Colonic mucosa (tissue), 4 donors: ENCODE measurements around the gene TUBB2A. TPM values are rescaled to one million over a fixed set of nuclear protein-coding genes. Genes with fewer than 3 reads are reported as not detected.

ENCODE experiments used
- DNase-seq: peaks from one replicate; pipeline ENCODE4 v3.0.0-alpha.2; 2020
- H3K27ac ChIP-seq: fragments of 200-600 bp; one replicate; pipeline ENCODE4 v1.8.0; 2021
- H3K27me3 ChIP-seq: fragments of 200-600 bp; one replicate; pipeline ENCODE4 v1.8.0; 2021
- H3K36me3 ChIP-seq: fragments of 200-600 bp; one replicate; pipeline ENCODE4 v1.8.0; 2021
- H3K4me1 ChIP-seq: fragments of 200-600 bp; one replicate; pipeline ENCODE4 v1.8.0; 2021; ENCODE audit warnings: mild to moderate bottlenecking
- H3K4me3 ChIP-seq: fragments of 200-600 bp; one replicate; pipeline ENCODE4 v1.8.0; 2021
- H3K9ac ChIP-seq, 2 donors: one replicate each; pipeline ENCODE4 v1.7.0; 2013; ENCODE audit warnings: control low read depth in 2 of 2, low read depth in 2 of 2, low read length in 2 of 2
- H3K9me3 ChIP-seq: fragments of 200-600 bp; one replicate; pipeline ENCODE4 v1.8.0; 2021
- CTCF ChIP-seq: fragments of 200-600 bp; IDR thresholded peaks from one replicate; pipeline ENCODE4 v1.8.0; 2022; ENCODE audit warnings: antibody characterized with exemption, mild to moderate bottlenecking
- intact Hi-C: fragments of 100-400 bp; cut with DNase I; formaldehyde crosslinking; loops from one replicate; pipeline ENCODE4 v1.14.1; 2022
- total RNA-seq, 2 donors: library from RNA; stranded (reverse); fragmentation: NEBNext Ultra II Directional in 1 of 2; extraction: Animal tissue kit (Norgen Biotek cat#: 25700) in 1 of 2; gene quantifications; one replicate each; pipeline ENCODE4 v1.2.1, GENCODE V29; 2021
- donor health status: healthy.
- donor health status: DM: no; HTN: no; CAD: no.
- donor health status: DM: no; HTN: no; CAD: no.

The TUBB2A gene
- total RNA-seq, 2 donors from 2014 or later: 20.4 to 43.2 TPM

- Histone ChIP-seq H3K9ac (peak overlapping the region; percentile 66 to 70), H3K27ac (peak overlapping the region; percentile 96), H3K4me1 (no peaks in the 10 kb centered on the region), H3K9me3 (no peaks in the 10 kb centered on the region), H3K36me3 (peaks cover 4% of the 10 kb centered on the region), H3K27me3 (no peaks in the 10 kb centered on the region), H3K4me3 (peak overlapping the region; percentile 85)
- DNase-seq: no peak
- intact Hi-C loops: no loop called here
- no peak for TF ChIP-seq CTCF
Measured at GRCh38 chr6:3117912-3118352, 39.4 kb downstream of the TUBB2A start.

- Histone ChIP-seq H3K4me3 (no peak overlapping the region), H3K27me3 (no peaks in the 10 kb centered on the region), H3K4me1 (no peaks in the 10 kb centered on the region), H3K27ac (no peak overlapping the region), H3K9ac (no peak overlapping the region), H3K36me3 (peaks cover 4% of the 10 kb centered on the region), H3K9me3 (no peaks in the 10 kb centered on the region)
- TF ChIP-seq CTCF: no peak
- intact Hi-C loops: no loop called here
- DNase-seq: no peak
Measured at GRCh38 chr6:3114377-3114776, 43.0 kb downstream of the TUBB2A start.

- no peaks in the 10 kb centered on the region for H3K27me3 ChIP-seq
- H3K9ac ChIP-seq: no peak overlapping the region
- no peaks in the 10 kb centered on the region for H3K9me3 ChIP-seq
- intact Hi-C loops: no loop called here
- H3K36me3 ChIP-seq: peaks cover 7% of the 10 kb centered on the region
- no peak overlapping the region for H3K27ac ChIP-seq
- H3K4me1 ChIP-seq: no peaks in the 10 kb centered on the region
- DNase-seq: no peak
- H3K4me3 ChIP-seq: no peak overlapping the region
- no peak for TF ChIP-seq CTCF
Measured at GRCh38 chr6:3109761-3110160, 47.6 kb downstream of the TUBB2A start.

- no peak for TF ChIP-seq CTCF
- H3K27me3 ChIP-seq: no peaks in the 10 kb centered on the region
- H3K27ac ChIP-seq: no peak overlapping the region
- intact Hi-C loops: no loop called here
- H3K36me3 ChIP-seq: peaks cover 7% of the 10 kb centered on the region
- no peak overlapping the region for H3K9ac ChIP-seq
- no peak overlapping the region for H3K4me3 ChIP-seq
- DNase-seq: no peak
- H3K9me3 ChIP-seq: no peaks in the 10 kb centered on the region
- no peaks in the 10 kb centered on the region for H3K4me1 ChIP-seq
Measured at GRCh38 chr6:3108746-3109414, 48.5 kb downstream of the TUBB2A start.

Other genes starting within 250 kb of the TUBB2A start
- 100 to 1,000 TPM; 139 to 285 TPM for gene SERPINB6, start 186.0 kb downstream of the TUBB2A start, total RNA-seq
- 10 to 100 TPM; 14.1 to 19.0 TPM for gene NQO2, start 157.7 kb downstream of the TUBB2A start, total RNA-seq
- gene RIPK1, start 89.0 kb downstream of the TUBB2A start, total RNA-seq: 10 to 100 TPM; 23.5 to 30.6 TPM
- 10 to 100 TPM; 13.4 to 31.7 TPM for gene BPHL, start 38.8 kb downstream of the TUBB2A start, total RNA-seq
- 1 to 10 TPM; 2.3 to 5.8 TPM for gene TUBB2B, start 70.1 kb upstream of the TUBB2A start, total RNA-seq
- 10 to 100 TPM; 10.0 to 21.6 TPM for gene PSMG4, start 101.4 kb upstream of the TUBB2A start, total RNA-seq